ENCODE results near the gene ZNF236.
"Not testable (repeated sequence)": the region's sequence is repeated elsewhere in the genome, so short reads cannot be mapped to it uniquely, and the experiment has no call there.

GRCh38 chr18:76944346-76944745 lies 122.0 kb downstream of the ZNF236 start:
- not testable (repeated sequence) for TF ChIP-seq POLR2AphosphoS5, CTCF (IDR thresholded peaks at IDR 0.05)
